OCI-LY3 (cell line): Measurements from ENCODE around the gene JMJD8.

Experiments
- EZH2phosphoT487 ChIP-seq: fragments of 200-600 bp; shearing (Covaris generic); IDR thresholded peaks from 2 replicates; pipeline ENCODE4 v1.6.1; 2018; ENCODE audit warnings: antibody characterized with exemption, mixed run types, low read depth
- TF ChIP-seq, protein P1 (sequence below): fragments of 200-600, 300-600 bp; sonication (generic); IDR thresholded peaks from 2 replicates; pipeline ENCODE4 v1.5.1; 2014; ENCODE audit warnings: antibody characterized with exemption, low read length, low read depth

DNA sequence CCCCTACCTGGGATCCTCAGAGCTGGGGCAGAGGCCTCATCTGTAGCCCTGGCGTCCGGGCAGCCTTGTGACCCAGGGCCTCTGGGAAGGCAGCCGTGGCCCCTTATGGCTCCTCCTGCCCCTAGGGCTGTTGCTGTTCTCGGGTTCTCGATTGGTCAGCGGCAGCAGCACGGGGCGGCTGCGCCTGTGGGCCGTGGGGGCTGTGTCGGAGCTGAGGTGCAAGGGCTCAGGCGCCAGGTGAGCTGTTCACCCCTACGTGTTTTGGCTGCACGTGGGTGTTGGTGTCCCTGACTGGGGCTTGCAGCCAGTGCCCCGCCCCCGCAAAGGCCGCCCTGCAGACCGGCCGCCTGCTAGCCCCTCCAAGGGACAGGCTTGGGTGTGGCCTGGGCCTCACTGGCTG is 22.0 kb downstream of the JMJD8 start:
- TF ChIP-seq, protein P1, sequence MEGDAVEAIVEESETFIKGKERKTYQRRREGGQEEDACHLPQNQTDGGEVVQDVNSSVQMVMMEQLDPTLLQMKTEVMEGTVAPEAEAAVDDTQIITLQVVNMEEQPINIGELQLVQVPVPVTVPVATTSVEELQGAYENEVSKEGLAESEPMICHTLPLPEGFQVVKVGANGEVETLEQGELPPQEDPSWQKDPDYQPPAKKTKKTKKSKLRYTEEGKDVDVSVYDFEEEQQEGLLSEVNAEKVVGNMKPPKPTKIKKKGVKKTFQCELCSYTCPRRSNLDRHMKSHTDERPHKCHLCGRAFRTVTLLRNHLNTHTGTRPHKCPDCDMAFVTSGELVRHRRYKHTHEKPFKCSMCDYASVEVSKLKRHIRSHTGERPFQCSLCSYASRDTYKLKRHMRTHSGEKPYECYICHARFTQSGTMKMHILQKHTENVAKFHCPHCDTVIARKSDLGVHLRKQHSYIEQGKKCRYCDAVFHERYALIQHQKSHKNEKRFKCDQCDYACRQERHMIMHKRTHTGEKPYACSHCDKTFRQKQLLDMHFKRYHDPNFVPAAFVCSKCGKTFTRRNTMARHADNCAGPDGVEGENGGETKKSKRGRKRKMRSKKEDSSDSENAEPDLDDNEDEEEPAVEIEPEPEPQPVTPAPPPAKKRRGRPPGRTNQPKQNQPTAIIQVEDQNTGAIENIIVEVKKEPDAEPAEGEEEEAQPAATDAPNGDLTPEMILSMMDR, result no peak
- TF ChIP-seq EZH2phosphoT487, result no peak
